ENCODE results near the gene ARHGEF19.
"Not testable (repeated sequence)": the region's sequence is repeated elsewhere in the genome, so short reads cannot be mapped to it uniquely, and the experiment has no call there.

Gene ARHGEF19

DNA sequence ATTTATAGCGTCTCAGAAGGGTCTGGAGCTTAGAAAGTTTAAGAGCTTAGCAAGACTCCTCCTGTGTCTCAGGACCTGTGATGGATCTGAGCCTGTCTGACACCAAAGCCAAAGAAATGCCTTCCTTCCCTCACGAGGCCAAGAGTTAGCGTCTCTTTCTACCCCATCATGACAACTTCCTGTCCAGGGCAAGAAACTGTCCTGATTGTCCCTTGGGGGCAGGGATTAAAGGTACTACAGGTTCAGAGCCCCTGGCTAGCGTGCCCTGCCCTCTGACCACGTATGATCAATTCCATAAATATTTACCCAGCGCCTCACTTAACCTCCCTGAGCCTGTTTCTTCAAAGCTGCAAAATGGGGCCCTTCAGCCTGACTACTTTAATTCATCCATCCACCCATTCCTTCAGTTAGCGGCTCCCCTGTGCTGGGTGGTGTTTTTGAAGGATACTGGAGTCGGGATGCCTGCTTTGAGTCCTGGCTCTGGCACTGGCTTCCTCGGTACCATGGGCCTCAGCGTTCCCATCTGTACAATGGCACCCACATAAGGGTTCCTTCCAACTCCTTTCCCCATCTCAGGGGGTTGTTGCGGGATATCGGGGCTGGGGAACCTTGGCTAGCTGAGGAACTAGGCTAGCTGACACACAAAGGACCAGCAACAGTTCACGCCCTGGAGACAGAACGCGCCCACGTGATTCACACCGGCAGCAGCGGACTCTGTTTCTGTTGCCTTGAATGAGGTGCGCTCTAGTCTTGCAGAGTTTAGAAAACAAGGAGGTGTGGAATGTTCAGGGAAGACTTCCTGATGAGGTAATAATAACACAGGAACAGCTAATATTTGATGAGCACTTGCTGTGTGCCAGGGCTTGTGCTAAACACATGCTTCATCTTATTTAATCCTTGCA, 33.6 kb downstream of the ARHGEF19 start:
- DNase-seq = no peak

GRCh38 chr1:16177306-16177705, 35.1 kb downstream of the ARHGEF19 start:
- no peak for DNase-seq

DNA sequence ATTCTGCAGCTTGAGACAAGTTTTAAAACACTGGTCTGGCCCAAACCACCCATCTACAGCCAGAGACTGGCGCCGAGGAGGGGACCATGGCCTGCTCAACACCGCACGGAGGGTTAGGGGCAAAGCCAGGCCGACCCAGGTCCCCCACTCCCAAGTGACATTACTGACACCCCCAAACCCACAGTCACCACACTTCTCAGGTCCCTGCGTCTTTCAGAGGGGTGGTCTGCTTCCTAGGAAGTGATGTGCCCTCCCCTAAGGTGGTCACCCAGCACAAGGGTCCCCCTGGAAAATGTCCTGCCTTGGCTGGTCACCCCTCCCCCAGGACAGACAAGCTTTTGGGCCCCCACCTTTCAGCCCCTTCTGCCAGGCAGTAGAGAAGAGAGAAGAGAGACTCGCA, 35.8 kb downstream of the ARHGEF19 start:
- no peak for DNase-seq

GRCh38 chr1:16175610-16176553, 36.6 kb downstream of the ARHGEF19 start:
- DNase-seq = no peak

DNA sequence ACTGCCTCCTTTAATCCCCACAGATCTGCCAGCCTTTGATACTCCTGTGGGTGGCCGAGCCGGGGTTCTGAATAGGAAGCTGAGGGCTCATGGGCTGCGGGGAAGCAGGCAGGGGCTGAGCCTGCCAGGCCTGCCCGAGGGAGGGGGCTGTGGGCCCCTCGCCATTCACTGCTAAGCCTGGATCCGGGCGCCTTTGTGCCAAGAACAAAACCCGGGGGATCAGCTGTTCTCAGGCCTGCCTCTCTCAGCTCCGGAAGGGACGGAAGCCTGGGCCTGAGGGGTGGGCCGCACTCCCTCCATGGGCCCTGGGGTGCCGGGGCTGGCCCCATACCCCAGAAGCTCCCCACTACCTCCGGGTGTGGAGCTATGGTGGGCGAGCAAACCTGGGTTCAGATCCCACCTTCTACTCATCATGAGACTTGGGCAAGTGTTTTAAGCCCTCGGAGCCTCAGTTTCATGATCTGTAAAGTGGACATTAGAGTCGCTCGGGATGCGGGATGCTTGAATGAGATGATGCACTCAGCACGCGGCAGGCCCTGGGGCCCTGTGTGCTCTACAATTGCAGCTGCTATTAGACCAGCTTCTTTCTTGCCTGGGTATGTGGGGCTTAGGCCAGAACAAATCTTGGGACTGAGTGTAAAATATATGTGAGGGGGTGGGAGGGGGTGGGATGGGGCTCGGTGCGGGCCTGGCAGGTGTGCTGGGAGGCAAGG, 37.4 kb downstream of the ARHGEF19 start:
- DNase-seq = no peak

DNA sequence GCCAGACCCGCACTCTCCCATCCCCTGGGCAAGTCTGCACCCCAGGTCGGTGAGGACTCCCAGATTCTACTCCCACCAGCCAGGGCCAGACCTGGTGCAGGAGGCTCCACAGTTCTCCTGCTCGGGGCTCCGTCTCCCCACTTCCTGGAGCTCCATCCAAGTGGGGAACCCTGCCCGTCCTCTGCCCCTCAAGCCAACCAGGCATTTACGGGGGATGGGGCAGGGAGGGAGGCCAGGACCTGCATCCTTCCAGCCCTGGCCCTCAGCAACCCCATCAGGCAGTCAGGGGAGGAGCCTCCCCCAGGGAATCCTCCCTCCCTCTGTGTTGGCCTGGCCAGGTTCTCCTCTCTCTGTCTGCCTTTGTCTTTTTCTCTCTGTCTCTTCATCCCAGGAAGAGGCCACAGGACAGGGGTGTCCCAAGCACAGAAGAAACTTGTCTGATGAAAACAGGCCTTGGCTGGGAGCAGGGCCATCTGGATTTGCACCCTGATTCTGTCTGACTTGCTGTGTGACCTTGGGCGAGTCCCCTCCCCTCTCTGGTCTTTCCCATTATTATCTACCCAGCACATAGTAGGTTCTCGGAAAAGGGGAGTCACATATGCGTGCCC, 38.1 kb downstream of the ARHGEF19 start:
- DNase-seq = no peak

GRCh38 chr1:16173447-16174260, 38.8 kb downstream of the ARHGEF19 start:
- DNase-seq = no peak

- DNase-seq = no peak
Observed at GRCh38 chr1:16172964-16173446, 39.4 kb downstream of the ARHGEF19 start.

DNA sequence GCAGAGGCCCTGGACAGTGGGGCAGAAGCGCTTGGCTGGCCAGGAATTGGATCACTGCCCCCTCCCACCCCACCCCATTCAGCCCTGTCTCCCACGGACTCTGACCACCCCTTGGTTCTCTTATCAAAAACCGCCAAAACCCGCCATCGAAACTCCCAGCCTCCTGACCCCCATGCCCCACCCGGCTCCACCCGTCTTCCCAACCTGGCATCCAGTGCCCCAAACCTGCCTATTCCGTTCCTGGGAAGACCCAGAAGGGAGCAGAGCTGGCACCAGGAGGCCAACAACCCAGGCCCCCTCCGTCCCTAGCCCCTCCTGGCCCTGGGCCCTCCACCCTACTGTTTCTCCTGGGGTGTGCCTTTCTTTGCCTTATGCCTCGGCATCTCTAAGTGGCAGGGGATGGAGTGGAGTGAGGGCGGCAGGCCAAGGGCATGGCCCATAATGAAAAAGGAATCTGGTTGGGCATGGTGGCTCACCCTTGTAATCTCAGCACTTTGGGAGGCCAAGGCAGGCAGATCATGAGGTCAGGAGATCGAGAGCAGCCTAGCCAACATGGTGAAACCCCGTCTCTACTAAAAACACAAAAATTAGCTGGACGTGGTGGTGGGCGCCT, 40.1 kb downstream of the ARHGEF19 start:
- no peak for DNase-seq

DNA sequence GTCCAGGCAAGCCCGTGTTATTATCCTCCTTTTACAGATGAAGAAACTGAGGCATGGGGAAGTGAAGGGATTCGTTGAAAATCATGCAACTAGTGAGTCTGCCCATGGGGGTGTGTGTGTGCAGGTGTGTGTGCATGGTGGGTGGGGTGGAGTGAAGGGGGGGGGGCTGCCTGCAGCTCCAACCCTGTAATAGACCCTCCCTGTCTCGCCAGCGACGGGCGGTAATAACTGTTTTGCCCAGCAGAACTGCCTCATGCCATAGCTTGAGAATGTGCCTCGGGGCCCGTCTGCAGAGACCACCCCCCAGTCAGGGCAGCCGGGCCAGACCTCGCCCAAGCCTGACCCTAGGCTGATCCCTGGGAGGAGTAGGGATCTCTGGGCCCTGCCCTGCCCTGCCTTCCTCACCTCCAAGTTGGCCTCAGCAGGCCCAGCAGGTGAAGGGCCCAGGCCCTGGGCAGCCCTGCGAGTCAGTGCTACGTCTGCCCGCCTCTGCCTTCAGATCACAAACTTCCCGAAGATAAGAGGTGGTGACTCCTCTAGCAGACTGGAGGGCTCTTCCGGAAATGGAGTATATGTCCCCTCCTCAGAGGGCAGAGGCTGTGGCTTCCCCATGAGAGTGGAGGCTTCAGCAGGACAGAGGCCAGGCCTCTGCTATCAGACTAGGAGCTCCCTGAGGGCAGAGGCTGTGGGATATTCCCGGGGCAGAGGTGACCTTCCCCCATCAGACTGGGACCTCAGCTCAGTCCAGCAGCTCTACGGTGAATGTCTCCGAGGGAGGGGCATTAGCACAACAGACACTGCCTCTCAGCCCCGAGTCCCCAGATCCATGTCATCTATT, 40.9 kb downstream of the ARHGEF19 start:
- no peak for DNase-seq

GRCh38 chr1:16170283-16170673, 42.2 kb downstream of the ARHGEF19 start:
- DNase-seq = no peak

- peak; percentile 30 for DNase-seq
Observed at GRCh38 chr1:16168622-16169360, 43.7 kb downstream of the ARHGEF19 start.

GRCh38 chr1:16168144-16168495, 44.3 kb downstream of the ARHGEF19 start:
- DNase-seq = not testable (repeated sequence)

- peak; percentile 52 for DNase-seq
Observed at GRCh38 chr1:16167331-16168143, 44.9 kb downstream of the ARHGEF19 start.

GRCh38 chr1:16166117-16166516, 46.3 kb downstream of the ARHGEF19 start:
- DNase-seq = no peak

GRCh38 chr1:16165548-16165947, 46.9 kb downstream of the ARHGEF19 start:
- DNase-seq = no peak

DNA sequence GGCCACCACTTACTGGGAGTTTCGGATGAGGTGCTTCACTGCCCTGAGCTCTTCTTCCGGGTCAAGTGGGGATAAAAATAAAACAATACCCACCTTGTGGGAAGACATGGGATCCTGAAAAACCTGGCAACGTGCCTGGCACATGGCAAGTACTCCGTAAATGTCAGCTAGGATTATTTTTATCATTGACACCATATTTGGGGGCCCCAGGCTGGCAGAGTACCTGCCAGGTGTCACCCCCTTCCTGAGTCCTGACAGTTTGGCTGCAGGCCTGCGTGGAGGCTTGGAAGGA, 47.4 kb downstream of the ARHGEF19 start:
- DNase-seq = no peak

DNA sequence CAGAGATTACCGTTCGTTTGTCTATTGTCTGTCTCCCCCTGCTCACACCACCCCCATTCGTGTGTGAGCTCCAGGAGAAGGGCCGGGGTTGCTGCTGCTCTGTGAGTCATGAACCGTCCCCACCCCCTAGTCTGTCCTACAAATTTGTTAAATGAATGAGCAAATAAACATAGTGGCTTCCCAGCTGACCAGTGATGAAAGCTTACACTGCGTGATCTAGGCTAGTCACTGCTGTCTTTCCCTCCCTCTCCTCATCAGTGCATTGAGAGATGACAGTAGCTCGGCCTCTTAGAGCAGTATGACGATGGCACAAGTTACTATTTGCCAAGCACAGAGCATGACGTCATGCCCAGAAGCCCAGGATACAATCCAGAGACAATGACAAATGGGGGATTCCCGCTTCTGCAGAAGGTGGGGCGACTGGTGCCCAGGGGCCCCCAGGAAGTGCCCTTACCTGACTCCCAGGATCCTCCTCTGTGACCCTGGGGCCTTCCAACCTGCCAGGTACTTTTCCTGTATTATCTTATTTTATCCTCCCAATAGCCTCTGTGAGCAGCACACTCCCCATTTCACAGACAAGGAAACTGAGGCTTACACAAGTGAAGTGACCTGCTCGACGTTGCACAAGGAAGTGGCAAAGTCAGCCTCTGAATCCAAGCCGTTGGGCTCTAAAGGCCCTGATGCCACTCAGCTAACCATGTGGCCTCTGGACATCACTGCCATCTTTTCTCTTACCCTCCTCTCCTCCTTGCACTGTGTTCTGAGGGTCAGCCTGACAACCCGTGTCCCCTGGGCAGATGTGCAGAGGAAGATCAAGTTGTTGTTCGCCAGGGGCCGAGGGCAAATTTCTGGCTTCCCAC, 48.0 kb downstream of the ARHGEF19 start:
- peak; percentile 32 for DNase-seq

Data from stimulated activated CD4-positive, alpha-beta T cell treated with anti-CD3 and anti-CD28 coated beads, Interleukin-1b, Interleukin-23, amount 100 ng/mL, for 48 hours (primary cell).